GM18858 (cell line): Measurements from ENCODE around the gene PRDM2.

ENCODE experiments used
- ATAC-seq: cut with Tn5 transposase; IDR thresholded peaks from one replicate; pipeline ENCODE4 v1.9.1; 2021; ENCODE audit not compliant: unreplicated experiment

The PRDM2 gene

GRCh38 chr1:13808729-13809131 lies 108.7 kb downstream of the PRDM2 start:
- ATAC-seq: no peak

- ATAC-seq: no peak
Measured at GRCh38 chr1:13809461-13810159, 109.6 kb downstream of the PRDM2 start.

GRCh38 chr1:13812456-13813397 lies 112.7 kb downstream of the PRDM2 start:
- no peak for ATAC-seq

GRCh38 chr1:13813398-13814012 lies 113.5 kb downstream of the PRDM2 start:
- ATAC-seq: no peak

- ATAC-seq: no peak
Measured at GRCh38 chr1:13814131-13814530, 114.1 kb downstream of the PRDM2 start.

- no peak for ATAC-seq
Measured at GRCh38 chr1:13816016-13816760, 116.2 kb downstream of the PRDM2 start.

GRCh38 chr1:13817906-13818305 lies 117.9 kb downstream of the PRDM2 start:
- no peak for ATAC-seq

GRCh38 chr1:13818926-13819325 lies 118.9 kb downstream of the PRDM2 start:
- ATAC-seq: no peak

GRCh38 chr1:13819642-13820041 lies 119.7 kb downstream of the PRDM2 start:
- no peak for ATAC-seq

GRCh38 chr1:13820055-13820454 lies 120.1 kb downstream of the PRDM2 start:
- no peak for ATAC-seq

GRCh38 chr1:13820456-13820855 lies 120.5 kb downstream of the PRDM2 start:
- ATAC-seq: no peak

- ATAC-seq: no peak
Measured at GRCh38 chr1:13823126-13823880, 123.3 kb downstream of the PRDM2 start.

GRCh38 chr1:13823936-13824335 lies 123.9 kb downstream of the PRDM2 start:
- ATAC-seq: no peak

GRCh38 chr1:13824626-13825025 lies 124.6 kb downstream of the PRDM2 start:
- no peak for ATAC-seq

GRCh38 chr1:13825033-13825432 lies 125.0 kb downstream of the PRDM2 start:
- no peak for ATAC-seq

GRCh38 chr1:13826009-13826408 lies 126.0 kb downstream of the PRDM2 start:
- ATAC-seq: no peak

GRCh38 chr1:13826591-13826990 lies 126.6 kb downstream of the PRDM2 start:
- no peak for ATAC-seq

GRCh38 chr1:13828454-13829151 lies 128.6 kb downstream of the PRDM2 start:
- ATAC-seq: no peak

- no peak for ATAC-seq
Measured at GRCh38 chr1:13829152-13829769, 129.3 kb downstream of the PRDM2 start.
